Mesenchymal stem cell (in vitro differentiated cells and primary cell): ENCODE measurements around the gene PPP1R27.

Experiments
- DNase-seq: peaks from one replicate; pipeline ENCODE4 v3.0.0-alpha.2; 2013
- H2AFZ ChIP-seq: one replicate; pipeline ENCODE4 v1.6.1; 2013; ENCODE audit warnings: low read depth, mild to moderate bottlenecking, control low read depth, inconsistent platforms, low read length, moderate library complexity
- H2AK5ac ChIP-seq: 2 replicates; pipeline ENCODE4 v1.6.1; 2013; ENCODE audit warnings: low read length, moderate library complexity, mild to moderate bottlenecking, inconsistent platforms; ENCODE audit not compliant: severe bottlenecking
- H2BK120ac ChIP-seq: one replicate; pipeline ENCODE4 v1.6.1; 2013; ENCODE audit warnings: low read depth, mild to moderate bottlenecking, inconsistent platforms, low read length, moderate library complexity
- H2BK12ac ChIP-seq, 2 experiments: one replicate each; pipeline ENCODE4 v1.6.1; 2013; ENCODE audit warnings: inconsistent platforms in 2 of 2, low read length in 2 of 2, mild to moderate bottlenecking in 2 of 2, moderate library complexity in 2 of 2, control low read depth in 1 of 2
- H2BK15ac ChIP-seq: one replicate; pipeline ENCODE4 v1.6.1; 2013; ENCODE audit warnings: mild to moderate bottlenecking, low read depth, inconsistent platforms; ENCODE audit not compliant: poor library complexity, severe bottlenecking
- H2BK5ac ChIP-seq: 2 replicates; pipeline ENCODE4 v1.6.1; 2013; ENCODE audit warnings: low read depth, mild to moderate bottlenecking, low read length, control low read depth, inconsistent platforms; ENCODE audit not compliant: poor library complexity, severe bottlenecking
- H3K14ac ChIP-seq, 2 experiments: one replicate each; pipeline ENCODE4 v1.6.1; 2013; ENCODE audit warnings: inconsistent platforms in 2 of 2, low read length in 2 of 2, control low read depth in 1 of 2, mild to moderate bottlenecking in 1 of 2, moderate library complexity in 1 of 2
- H3K18ac ChIP-seq, 2 experiments: one replicate each; pipeline ENCODE4 v1.6.1; 2013; ENCODE audit warnings: inconsistent platforms in 2 of 2, low read length in 2 of 2, control low read depth in 1 of 2, low read depth in 1 of 2, mild to moderate bottlenecking in 1 of 2
- H3K23ac ChIP-seq, 2 experiments: one replicate each; pipeline ENCODE4 v1.6.1; 2013; ENCODE audit warnings: inconsistent platforms in 2 of 2, low read length in 2 of 2, mild to moderate bottlenecking in 2 of 2, moderate library complexity in 2 of 2, control low read depth in 1 of 2
- H3K27ac ChIP-seq: 2 replicates; pipeline ENCODE4 v1.5.1; 2013; ENCODE audit warnings: mild to moderate bottlenecking, moderate library complexity, low read length, control low read depth, inconsistent platforms; ENCODE audit not compliant: poor library complexity, severe bottlenecking
- H3K27me3 ChIP-seq, 2 experiments: 2 replicates each; pipeline versions ENCODE4 v1.6.1 to v1.7.0; 2013; ENCODE audit warnings: low read length in 2 of 2, mild to moderate bottlenecking in 2 of 2, moderate library complexity in 2 of 2, control low read depth in 1 of 2, inconsistent platforms in 1 of 2; ENCODE audit not compliant: control insufficient read depth in 1 of 2, insufficient read depth in 1 of 2
- H3K36me3 ChIP-seq, 2 experiments: 2 replicates each; pipeline versions ENCODE4 v1.6.1 to v1.7.0; 2013; ENCODE audit warnings: low read length in 2 of 2, control low read depth in 1 of 2, inconsistent platforms in 1 of 2, low read depth in 1 of 2, mild to moderate bottlenecking in 1 of 2; ENCODE audit not compliant: insufficient read depth in 2 of 2, control insufficient read depth in 1 of 2
- H3K4ac ChIP-seq, 2 experiments: one replicate each; pipeline ENCODE4 v1.6.1; 2013; ENCODE audit warnings: inconsistent platforms in 2 of 2, low read length in 2 of 2, mild to moderate bottlenecking in 2 of 2, moderate library complexity in 2 of 2, control low read depth in 1 of 2, low read depth in 1 of 2
- H3K4me1 ChIP-seq: 2 replicates; pipeline ENCODE4 v1.6.1; 2013; ENCODE audit warnings: low read depth, low read length, control low read depth; ENCODE audit not compliant: control insufficient read depth, insufficient read depth
- H3K4me2 ChIP-seq: 2 replicates; pipeline ENCODE4 v1.6.1; 2013; ENCODE audit warnings: low read length, mild to moderate bottlenecking, inconsistent platforms; ENCODE audit not compliant: poor library complexity, severe bottlenecking
- H3K4me3 ChIP-seq, 2 experiments: 2 replicates each; pipeline versions ENCODE4 v1.5.1 to v1.7.0; 2013; ENCODE audit warnings: low read length in 2 of 2, mild to moderate bottlenecking in 2 of 2, control low read depth in 1 of 2, low read depth in 1 of 2; ENCODE audit not compliant: insufficient read depth in 1 of 2
- H3K79me1 ChIP-seq: replicated peaks from 2 replicates; pipeline ENCODE4 v1.6.1; 2013; ENCODE audit warnings: mild to moderate bottlenecking, control low read depth, low read length, inconsistent platforms; ENCODE audit not compliant: poor library complexity, severe bottlenecking
- H3K9ac ChIP-seq: 2 replicates; pipeline ENCODE4 v1.7.0; 2013; ENCODE audit warnings: mild to moderate bottlenecking, low read length, moderate library complexity
- H3K9me3 ChIP-seq: 2 replicates; pipeline ENCODE4 v1.7.0; 2013; ENCODE audit warnings: mild to moderate bottlenecking, low read length; ENCODE audit not compliant: control insufficient read depth
- H4K8ac ChIP-seq: one replicate; pipeline ENCODE4 v1.6.1; 2013; ENCODE audit warnings: inconsistent platforms, mild to moderate bottlenecking, low read length, moderate library complexity
- H4K91ac ChIP-seq: one replicate; pipeline ENCODE4 v1.6.1; 2013; ENCODE audit warnings: mild to moderate bottlenecking, low read length, inconsistent platforms
- whole genome bisulfite sequencing: methylation state at CpG from one replicate; pipeline ENCODE4 v1.1.7; 2013; ENCODE audit warnings: mixed read lengths; 5-methylcytosine and 5-hydroxymethylcytosine counted together

The PPP1R27 gene

DNA sequence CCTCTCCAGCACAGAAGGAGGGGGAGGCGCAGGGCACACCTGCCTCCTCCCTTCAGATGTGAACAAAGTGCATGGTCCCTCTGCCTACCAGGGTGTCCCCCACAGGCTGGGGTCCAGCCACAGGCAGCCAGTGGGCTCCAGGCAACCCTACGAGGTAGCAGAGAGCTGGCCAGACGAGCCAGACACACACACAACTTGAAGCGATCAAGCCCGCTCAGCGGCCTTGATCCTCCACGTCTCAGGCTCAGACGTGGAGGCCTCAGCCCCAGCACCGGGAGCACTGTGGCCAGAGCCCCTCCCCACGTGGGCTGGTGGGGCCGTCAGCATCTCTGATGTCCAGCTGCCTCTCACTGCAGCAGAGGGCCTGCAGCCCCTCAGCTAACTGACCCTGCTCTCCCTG, 10.3 kb downstream of the PPP1R27 start:
- 90% methylated on average over 11 of the region's 11 CpGs for WGBS
- Histone ChIP-seq H3K4me1 (peaks cover 21% of the 10 kb centered on the region), H3K23ac (no peak overlapping the region), H3K18ac (no peak overlapping the region), H2BK120ac (no peak overlapping the region), H3K36me3 (peaks cover 11 to 60% of the 10 kb centered on the region in 2 experiments), H2BK5ac (no peak overlapping the region), H3K4me2 (no peak overlapping the region), H3K79me1 (peaks cover 38% of the 10 kb centered on the region), H2AFZ (no peak overlapping the region), H4K91ac (no peak overlapping the region), H3K27me3 (peaks cover 0 to under 1% of the 10 kb centered on the region in 2 experiments), H3K4ac (no peak overlapping the region), H2BK15ac (no peak overlapping the region), H3K4me3 (peak overlapping the region in 1 of 2 experiments; percentile 27), H4K8ac (no peak overlapping the region), H2AK5ac (no peak overlapping the region), H3K14ac (no peak overlapping the region), H2BK12ac (no peak overlapping the region), H3K9me3 (no peaks in the 10 kb centered on the region), H3K27ac (no peak overlapping the region), H3K9ac (no peak overlapping the region)
- no peak for DNase-seq

DNA sequence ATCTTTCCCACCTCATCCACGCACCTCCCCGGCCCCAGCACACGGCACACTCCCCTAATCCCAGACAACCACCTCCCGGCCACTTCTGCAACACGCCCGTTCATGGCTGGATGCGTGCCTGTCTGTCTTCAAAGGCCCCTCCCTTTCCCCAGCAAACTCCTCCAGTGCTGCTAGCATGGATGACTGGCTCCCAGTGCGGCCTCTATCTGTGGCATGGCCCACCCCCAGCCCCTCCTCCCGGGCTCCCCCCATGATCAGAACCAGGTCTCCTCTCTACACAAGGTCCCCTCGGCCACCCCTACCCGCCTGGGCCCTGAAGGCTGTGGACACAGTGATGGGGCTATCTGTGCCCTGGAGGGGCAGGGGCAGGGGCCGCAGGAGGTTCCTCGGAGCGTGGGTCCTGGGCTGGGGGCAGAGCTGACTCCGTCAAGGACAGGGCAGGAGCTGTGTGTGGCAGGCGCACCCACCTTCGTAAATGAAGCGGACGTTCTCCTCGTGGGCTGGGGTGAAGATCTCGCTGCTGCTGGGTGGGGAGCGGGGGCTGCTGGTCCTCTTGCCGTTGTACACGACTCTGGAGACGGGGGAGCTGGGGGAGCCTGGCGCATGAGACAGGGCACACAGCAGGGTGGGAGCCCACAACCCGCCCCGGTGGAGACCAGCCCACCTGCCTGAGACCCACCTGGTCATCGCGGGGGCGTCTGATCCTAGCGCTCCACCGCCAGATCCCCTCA, 10.9 kb downstream of the PPP1R27 start:
- H3K4ac ChIP-seq: no peak overlapping the region
- DNase-seq: no peak
- H3K4me2 ChIP-seq: no peak overlapping the region

GRCh38 chr17:81822996-81823819, 11.6 kb downstream of the PPP1R27 start:
- Histone ChIP-seq H2BK15ac (no peak overlapping the region), H4K8ac (no peak overlapping the region), H3K18ac (no peak overlapping the region), H2BK12ac (no peak overlapping the region), H3K36me3 (peaks cover 10 to 57% of the 10 kb centered on the region in 2 experiments), H2AFZ (no peak overlapping the region), H2BK120ac (no peak overlapping the region), H2BK5ac (no peak overlapping the region), H3K4me3 (peak overlapping the region in 1 of 2 experiments; percentile 26), H3K14ac (no peak overlapping the region), H3K4me2 (no peak overlapping the region), H3K4ac (no peak overlapping the region), H3K79me1 (peaks cover 30% of the 10 kb centered on the region), H3K9me3 (no peaks in the 10 kb centered on the region), H2AK5ac (no peak overlapping the region), H4K91ac (no peak overlapping the region), H3K9ac (no peak overlapping the region), H3K27me3 (peaks cover 0 to 10% of the 10 kb centered on the region in 2 experiments), H3K4me1 (peaks cover 14% of the 10 kb centered on the region), H3K27ac (no peak overlapping the region), H3K23ac (no peak overlapping the region)
- 98% methylated on average over 30 of the region's 30 CpGs for WGBS
- no peak for DNase-seq

More for the DNA sequence above, 10.9 kb downstream of the PPP1R27 start:
- Histone ChIP-seq H3K23ac (no peak overlapping the region), H3K4me1 (peaks cover 21% of the 10 kb centered on the region), H3K79me1 (peaks cover 38% of the 10 kb centered on the region), H4K8ac (no peak overlapping the region), H2BK120ac (no peak overlapping the region), H3K18ac (no peak overlapping the region), H3K27me3 (peaks cover 0 to 6% of the 10 kb centered on the region in 2 experiments), H4K91ac (no peak overlapping the region), H2AFZ (no peak overlapping the region), H2BK15ac (no peak overlapping the region), H3K9ac (no peak overlapping the region), H3K9me3 (no peaks in the 10 kb centered on the region), H3K36me3 (peaks cover 10 to 62% of the 10 kb centered on the region in 2 experiments), H2AK5ac (no peak overlapping the region), H2BK5ac (no peak overlapping the region), H2BK12ac (peak overlapping the region in 1 of 2 experiments; percentile 12), H3K14ac (no peak overlapping the region), H3K27ac (no peak overlapping the region), H3K4me3 (peak overlapping the region in 1 of 2 experiments; percentile 3)
- 96% methylated on average over 31 of the region's 33 CpGs for whole genome bisulfite sequencing

DNA sequence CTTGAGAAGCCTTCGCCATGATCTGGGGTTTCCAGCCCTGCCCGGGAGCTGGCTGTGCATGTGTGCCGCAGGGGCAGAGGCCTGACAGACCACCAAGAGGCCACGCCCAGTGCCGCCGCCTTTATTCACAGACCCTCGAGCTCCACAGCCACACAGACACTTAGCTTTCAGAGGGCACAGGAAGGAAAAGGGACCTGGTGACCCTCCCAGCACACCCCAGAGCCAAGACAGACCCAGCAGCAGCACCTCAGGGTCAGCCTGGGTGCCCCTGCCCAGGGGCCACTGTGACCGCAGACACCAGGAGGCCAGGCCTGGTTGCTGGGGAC, 12.6 kb downstream of the PPP1R27 start:
- no peak overlapping the region for H3K9ac ChIP-seq
- H4K91ac ChIP-seq: no peak overlapping the region
- no peak overlapping the region for H3K4me3 ChIP-seq
- 97% methylated on average over 8 of the region's 8 CpGs for WGBS
- peak overlapping the region; percentile 51 for H4K8ac ChIP-seq
- no peak overlapping the region for H3K4me2 ChIP-seq
- H2BK5ac ChIP-seq: no peak overlapping the region
- no peak overlapping the region for H2BK120ac ChIP-seq
- H2BK12ac ChIP-seq: peak overlapping the region in 1 of 2 experiments; percentile 6
- H3K27ac ChIP-seq: no peak overlapping the region
- no peak overlapping the region for H2AK5ac ChIP-seq
- H3K23ac ChIP-seq: no peak overlapping the region
- no peak overlapping the region for H3K4ac ChIP-seq
- H3K79me1 ChIP-seq: peaks cover 29% of the 10 kb centered on the region
- no peaks in the 10 kb centered on the region for H3K9me3 ChIP-seq
- no peak overlapping the region for H2AFZ ChIP-seq
- H3K18ac ChIP-seq: no peak overlapping the region
- no peak overlapping the region for H3K14ac ChIP-seq
- peaks cover 10 to 57% of the 10 kb centered on the region in 2 experiments for H3K36me3 ChIP-seq
- no peak for DNase-seq
- H3K27me3 ChIP-seq: peaks cover 6 to 19% of the 10 kb centered on the region in 2 experiments
- no peak overlapping the region for H2BK15ac ChIP-seq
- peaks cover 14% of the 10 kb centered on the region for H3K4me1 ChIP-seq
